Right forelimb (tissue), 1 donor: ENCODE measurements around the gene HACD3.
"Not testable (repeated sequence)": the region's sequence is repeated elsewhere in the genome, so short reads cannot be mapped to it uniquely, and the experiment has no call there.

Experiments used
- DNase-seq: peaks from one replicate; pipeline ENCODE4 v3.0.0-alpha.2; 2018

Gene HACD3

DNA sequence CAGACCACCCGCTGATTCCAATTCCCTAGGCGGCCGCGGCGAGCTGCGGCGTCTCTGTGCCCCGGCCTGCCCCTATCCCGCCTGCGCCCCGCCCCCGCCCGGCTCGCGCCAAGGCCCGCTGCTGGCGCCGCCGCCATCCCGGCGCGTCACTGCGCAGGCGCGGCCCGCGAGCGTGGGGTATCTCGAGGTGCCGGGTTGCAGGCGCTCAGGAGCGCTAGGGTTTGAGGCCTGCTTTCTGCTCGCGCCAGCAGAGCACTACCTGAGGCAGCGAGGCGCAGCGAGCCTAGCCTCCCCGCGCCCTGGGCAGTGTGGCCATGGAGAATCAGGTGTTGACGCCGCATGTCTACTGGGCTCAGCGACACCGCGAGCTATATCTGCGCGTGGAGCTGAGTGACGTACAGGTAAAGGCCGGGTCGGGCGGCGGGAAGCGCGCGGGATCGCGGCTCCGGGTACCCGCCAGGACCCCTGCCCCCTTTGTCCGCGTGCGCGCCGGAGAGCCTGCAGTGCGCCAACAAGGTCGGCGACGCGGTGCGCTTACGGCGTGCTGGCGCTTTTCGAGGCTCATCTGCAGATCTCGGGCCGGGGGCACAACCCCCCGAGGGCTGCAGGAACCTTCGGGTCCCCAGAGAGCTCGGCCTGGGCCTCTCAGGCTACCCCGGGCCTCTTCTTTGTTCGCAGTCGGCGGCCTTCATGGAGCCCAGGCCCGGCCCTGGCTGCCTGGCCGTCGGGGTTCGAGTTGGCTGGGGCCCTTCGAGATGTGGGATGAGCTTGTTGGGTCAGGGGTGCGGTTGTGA lies at the start of gene HACD3:
HACD3 (plus strand) TSS at position 146 of the 794 bp plus-strand sequence; CDS start at position 315, 169 bp downstream.
- peak; percentile 92 for DNase-seq

DNA sequence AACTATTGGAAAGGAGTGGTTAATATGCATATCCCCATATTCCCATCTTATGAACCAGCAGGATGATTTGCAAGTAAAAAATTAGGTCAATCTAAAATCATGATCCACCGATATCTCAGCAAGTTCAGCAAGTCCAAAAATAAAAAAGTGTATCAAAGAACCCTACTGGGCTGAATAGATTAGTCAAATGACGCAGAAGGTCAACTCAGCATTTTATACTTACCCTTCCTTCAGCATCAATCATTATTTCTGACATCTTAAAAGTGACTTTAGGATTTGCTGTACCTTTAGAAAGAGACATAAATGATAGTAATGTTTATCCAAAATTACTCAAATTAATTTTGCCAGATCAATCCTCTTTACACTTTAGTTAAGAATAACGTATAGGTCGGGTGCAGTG lies 45.4 kb upstream of the HACD3 start:
- no peak for DNase-seq

DNA sequence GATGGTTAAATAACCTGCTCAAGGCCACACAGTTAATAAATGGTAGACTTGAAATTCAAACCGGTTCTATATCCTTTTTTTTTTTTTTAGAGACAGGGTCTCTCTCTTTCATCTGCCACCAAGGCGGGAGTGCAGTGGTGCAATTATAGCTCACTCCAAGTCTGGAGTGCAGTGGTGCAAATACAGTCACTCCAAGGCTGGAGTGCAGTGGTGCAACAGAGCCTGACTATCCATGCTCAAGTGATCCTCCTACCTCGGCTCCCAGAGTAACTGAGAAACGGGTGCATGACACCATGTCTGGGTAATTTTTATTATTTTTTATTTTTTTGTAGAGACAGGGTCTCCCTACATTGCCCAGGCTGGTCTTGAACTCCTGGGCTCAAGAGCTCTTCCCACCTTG lies 36.2 kb upstream of the HACD3 start:
- no peak for DNase-seq

DNA sequence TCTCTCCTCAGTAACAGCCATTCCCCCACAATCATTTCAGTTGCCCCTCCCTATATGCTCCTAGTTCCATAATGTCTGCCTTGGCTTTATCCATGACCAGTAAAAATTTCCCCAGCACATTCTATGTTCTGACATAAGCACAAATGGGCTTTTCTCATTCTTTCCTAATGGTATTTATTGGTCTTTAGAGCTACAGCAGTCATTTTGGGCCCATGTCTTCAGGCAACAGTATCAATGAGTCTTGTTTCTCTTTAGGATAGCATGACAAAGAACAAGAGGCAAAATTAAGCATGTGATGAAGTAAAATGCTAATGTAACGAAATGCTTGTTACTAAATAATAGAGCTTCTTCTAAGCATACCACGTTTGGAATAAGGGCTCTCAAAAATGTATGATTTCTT lies 20.9 kb upstream of the HACD3 start:
- DNase-seq: no peak

GRCh38 chr15:65512189-65512588 lies 18.1 kb upstream of the HACD3 start:
- DNase-seq: no peak

GRCh38 chr15:65512807-65513416 lies 17.4 kb upstream of the HACD3 start:
- peak; percentile 61 for DNase-seq

- peak; percentile 98 for DNase-seq
Observed at GRCh38 chr15:65516997-65517865, 13.0 kb upstream of the HACD3 start, which contains the start of gene DPP8. Gene DPP8, minus strand, starts transcription at chr15:65517689. Its CDS starts 5,136 bp downstream, at chr15:65512553.

- no peak for DNase-seq
Observed at GRCh38 chr15:65517866-65518207, 12.4 kb upstream of the HACD3 start.

GRCh38 chr15:65518633-65519285 lies 11.5 kb upstream of the HACD3 start:
- no peak for DNase-seq

GRCh38 chr15:65521350-65521749 lies 8.9 kb upstream of the HACD3 start:
- no peak for DNase-seq

DNA sequence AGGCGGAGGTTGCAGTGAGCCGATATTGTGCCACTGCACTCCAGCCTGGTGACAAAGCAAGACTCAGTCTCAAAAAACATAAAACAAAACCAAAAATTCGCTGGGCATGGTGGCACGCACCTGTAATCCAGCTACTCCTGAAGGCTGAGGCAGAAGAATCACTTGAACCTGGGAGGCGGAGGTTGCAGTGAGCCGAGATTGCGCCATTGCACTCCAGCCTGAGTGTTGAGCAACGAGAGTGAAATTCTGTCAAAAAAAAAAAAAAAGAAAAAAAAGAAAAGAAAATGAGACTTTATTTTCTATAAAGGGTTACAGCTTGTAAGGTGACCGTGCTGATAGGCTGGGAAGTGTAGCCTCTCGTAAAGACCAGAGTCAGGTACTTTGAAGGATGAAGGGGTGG lies 6.0 kb upstream of the HACD3 start:
- no peak for DNase-seq

DNA sequence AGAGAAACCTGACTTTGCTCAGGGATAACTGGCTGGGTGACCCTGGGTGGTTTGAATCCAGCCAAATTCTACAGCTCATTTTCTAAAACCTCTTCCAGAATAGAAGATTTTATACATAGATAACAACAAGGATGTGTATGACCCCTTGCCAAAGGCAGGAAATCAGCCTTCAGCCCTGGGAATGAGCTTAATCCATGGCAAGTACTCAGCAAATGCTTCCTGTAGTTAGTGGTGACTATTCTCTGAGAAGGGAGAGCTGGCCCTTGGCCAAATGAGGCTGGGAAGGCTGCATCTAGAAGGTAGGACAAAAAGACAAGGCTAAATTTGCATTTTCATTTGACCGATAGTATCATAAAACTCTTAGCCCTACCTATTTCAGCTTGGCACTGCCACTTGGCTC lies 4.6 kb upstream of the HACD3 start:
- DNase-seq: no peak

DNA sequence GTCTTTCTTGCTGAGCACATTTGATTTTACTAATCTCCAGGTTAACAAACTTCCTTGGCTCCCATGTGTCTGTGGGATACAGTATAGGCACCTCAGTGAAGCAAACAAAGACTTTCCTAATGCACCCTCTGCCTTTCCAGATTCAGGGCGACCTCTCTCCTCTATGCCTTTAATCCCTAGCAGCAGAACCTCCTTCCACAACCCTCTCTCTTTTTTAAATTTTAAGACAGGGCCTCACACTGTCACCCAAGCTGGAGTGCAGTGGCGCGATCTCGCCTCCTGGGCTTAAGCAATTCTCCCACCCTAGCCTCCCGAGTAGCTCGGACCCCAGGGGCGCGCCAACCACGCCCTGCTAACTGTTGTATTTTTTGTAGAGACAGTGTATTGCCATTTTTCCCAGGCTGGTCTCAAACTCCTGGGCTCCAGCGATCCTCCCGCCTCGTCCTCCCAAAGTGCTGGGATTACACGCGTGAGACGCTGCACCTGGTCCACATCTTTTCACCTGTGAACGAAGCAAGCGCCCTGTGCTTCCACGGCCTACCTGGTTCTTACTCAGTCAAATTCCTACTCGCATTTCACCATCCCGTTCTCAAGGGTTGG lies 1.7 kb upstream of the HACD3 start:
- DNase-seq: no peak

DNA sequence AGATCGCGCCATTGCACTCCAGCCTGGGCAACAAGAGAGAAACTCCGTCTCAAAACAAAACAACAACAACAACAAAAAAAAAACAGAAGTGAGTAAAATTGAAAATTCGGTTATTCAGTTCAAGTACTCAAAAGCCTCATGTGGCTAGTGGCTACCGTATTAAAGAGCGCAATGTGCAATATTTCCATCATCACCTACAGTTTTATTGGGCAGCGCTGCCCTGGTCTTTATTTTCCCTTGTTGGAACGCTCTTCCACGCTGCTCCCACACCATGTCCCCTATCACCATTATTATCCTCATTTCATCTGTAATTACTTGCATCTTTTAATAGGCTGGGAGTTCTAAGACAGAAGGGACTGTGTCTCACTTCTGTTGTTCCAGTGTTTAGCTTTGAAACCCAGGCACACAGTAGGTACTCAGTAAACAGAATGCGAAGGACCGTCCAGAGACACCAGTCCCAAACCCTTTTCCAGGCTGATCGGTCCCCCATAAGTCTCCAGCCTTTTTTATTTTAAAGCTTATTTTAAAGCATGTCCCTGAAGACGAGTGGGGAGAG lies 423 bp upstream of the HACD3 start:
- no peak for DNase-seq

GRCh38 chr15:65532738-65533051 lies 2.4 kb downstream of the HACD3 start:
- no peak for DNase-seq

DNA sequence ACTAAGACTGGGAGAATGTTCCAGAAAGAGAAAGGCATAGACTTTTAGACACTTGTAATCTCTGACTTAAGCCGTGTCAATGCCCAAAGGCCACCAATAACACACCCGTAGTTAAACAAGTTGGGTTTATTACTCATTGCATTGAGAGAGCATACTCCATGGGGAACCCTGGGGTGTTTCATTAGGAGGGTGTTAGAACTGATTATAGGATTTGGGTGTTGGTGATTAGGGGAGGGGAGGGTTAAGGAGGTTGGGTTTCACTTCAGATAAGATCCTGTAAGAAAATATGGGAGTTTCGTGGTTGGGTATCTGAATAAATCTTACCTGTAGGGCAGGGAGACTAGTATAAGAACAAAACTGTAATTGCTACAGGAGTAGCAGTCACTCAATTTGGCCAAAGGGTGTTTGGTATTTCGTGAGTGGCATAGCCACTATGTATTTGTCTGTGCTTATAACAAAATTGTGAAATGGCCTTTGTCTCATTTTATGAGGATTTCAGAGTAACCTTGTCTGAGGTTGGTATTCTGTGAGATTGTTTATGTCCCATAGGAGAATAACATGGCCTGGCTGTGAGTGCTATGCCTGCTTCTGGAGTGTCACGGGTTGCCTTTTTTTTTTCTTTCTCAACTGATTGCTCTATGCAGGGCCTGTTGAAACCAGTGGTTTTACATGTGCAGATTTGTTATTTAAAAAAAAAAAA lies 2.9 kb downstream of the HACD3 start:
- DNase-seq: no peak

DNA sequence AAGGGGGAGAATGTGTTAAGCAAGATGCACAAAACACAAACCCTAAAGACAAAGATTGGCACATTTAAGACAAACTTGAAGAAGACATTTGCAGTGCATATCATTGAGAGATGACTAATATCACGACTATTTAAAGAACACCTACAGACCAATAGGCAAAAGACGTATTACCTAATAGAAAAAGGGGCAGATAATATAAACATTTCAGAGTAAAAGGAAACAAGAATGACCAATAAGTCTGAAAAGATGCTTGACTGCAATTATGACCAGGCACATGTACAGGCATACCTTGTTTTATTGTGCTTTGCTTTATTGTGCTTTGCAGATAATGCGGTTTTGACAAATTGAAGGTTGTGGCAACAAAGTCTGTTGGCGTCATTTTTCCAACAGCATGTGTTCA lies 4.9 kb downstream of the HACD3 start:
- no peak for DNase-seq

- DNase-seq: no peak
Observed at GRCh38 chr15:65540314-65540713, 10.1 kb downstream of the HACD3 start.

- no peak for DNase-seq
Observed at GRCh38 chr15:65541231-65541820, 11.1 kb downstream of the HACD3 start.

DNA sequence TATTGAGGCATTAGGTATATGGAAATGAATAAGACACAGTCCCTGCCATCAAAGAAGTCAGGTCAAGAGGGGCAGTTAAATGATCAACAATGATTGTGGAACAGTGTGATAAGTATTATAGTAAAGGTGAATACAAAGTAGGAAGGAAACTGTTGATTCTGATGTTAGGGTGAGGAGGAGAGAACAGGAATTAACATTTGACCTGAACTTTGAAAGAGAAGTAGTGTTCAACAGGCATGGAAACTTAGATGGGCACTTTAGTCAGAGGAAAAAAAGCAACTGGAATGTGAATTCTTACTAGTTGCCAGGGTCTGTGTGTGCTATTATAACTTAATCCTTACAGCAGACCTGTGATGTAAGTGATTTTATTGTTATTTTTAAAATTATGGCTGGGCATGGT lies 17.6 kb downstream of the HACD3 start:
- no peak for DNase-seq

DNA sequence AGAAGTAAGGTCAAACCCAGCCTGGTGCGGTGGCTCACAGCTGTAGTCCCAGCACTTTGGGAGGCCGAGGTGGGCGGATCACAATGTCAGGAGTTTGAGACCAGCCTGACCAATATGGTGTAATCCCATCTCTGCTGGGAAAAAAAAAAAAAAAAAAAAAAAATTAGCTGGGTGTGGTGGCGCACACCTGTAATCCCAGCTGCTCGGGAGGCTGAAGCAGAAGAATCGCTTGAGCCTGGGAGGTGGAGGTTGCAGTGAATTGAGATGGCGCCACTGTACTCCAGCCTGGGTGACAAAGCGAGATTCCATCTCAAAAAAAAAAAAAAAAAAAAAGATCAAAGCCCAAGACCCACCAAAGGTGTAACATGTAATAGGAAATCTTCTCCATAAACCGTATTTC lies 19.0 kb downstream of the HACD3 start:
- not testable (repeated sequence) for DNase-seq
